B cell (primary cell): Measurements from ENCODE around the gene RAPH1. TPM values are rescaled to one million over a fixed set of nuclear protein-coding genes. Genes with fewer than 3 reads are reported as not detected.

ENCODE experiments used
- ATAC-seq: fragments of 200-7000 bp; cut with Tn5 transposase; one replicate; pipeline ENCODE4 v1.10.0; 2021; ENCODE audit warnings: low read depth, mild to moderate bottlenecking, moderate number of reproducible peaks, moderate library complexity
- CTCF ChIA-PET: fragments of 350-600 bp; sonication (Branson Sonifier 250); formaldehyde crosslinking; loops from one replicate; lab custom pipeline; 2021; ENCODE audit warnings: antibody characterized with exemption, inconsistent platforms; lab: Charles Lee
- POLR2A ChIA-PET: fragments of 350-600 bp; sonication (Branson Sonifier 250); formaldehyde crosslinking; loops from one replicate; lab custom pipeline; 2021; ENCODE audit warnings: antibody characterized with exemption; lab: Charles Lee
- DNase-seq: peaks from one replicate; pipeline ENCODE4 v3.0.0; 2013
- H2AFZ ChIP-seq: 2 replicates; pipeline ENCODE4 v1.6.1; 2012; ENCODE audit warnings: mild to moderate bottlenecking, low read depth, low read length; ENCODE audit not compliant: insufficient read depth, poor library complexity, severe bottlenecking
- H3K27ac ChIP-seq, 2 donors: 1 replicate in 1 of 2; 2 replicates in 1 of 2; pipeline ENCODE4 v1.5.1; 2012 to 2013; ENCODE audit warnings: low read length in 2 of 2, mild to moderate bottlenecking in 2 of 2, moderate library complexity in 1 of 2
- H3K27me3 ChIP-seq, 4 experiments: fragments of 200-600 bp in 1 of 4; sonication (generic) in 1 of 4; replicated peaks in 1 of 4; 1 replicate in 2 of 4; 2 replicates in 2 of 4; pipeline versions ENCODE4 v1.6.1 to v1.7.0; 2013 to 2016; ENCODE audit warnings: low read length in 3 of 4, mild to moderate bottlenecking in 2 of 4, mixed read lengths in 1 of 4, moderate library complexity in 1 of 4; ENCODE audit not compliant: insufficient read depth in 4 of 4, control insufficient read depth in 3 of 4; ENCODE audit errors: control extremely low read depth in 1 of 4
- H3K36me3 ChIP-seq, 2 experiments: replicated peaks in 1 of 2; 1 replicate in 1 of 2; 2 replicates in 1 of 2; pipeline versions ENCODE4 v1.6.1 to v1.7.1; 2013; ENCODE audit warnings: low read length in 1 of 2; ENCODE audit not compliant: insufficient read depth in 2 of 2, control insufficient read depth in 1 of 2; ENCODE audit errors: control extremely low read depth in 1 of 2, extremely low read depth in 1 of 2
- H3K4me1 ChIP-seq, 2 donors: fragments of 200-600 bp in 1 of 2; sonication (generic) in 1 of 2; 1 replicate in 1 of 2; 2 replicates in 1 of 2; pipeline versions ENCODE4 v1.5.1 to v1.6.1; 2013 to 2017; ENCODE audit warnings: low read length in 2 of 2; ENCODE audit not compliant: control insufficient read depth in 2 of 2, insufficient read depth in 2 of 2
- H3K4me2 ChIP-seq: replicated peaks from 2 replicates; pipeline ENCODE3; 2012; ENCODE audit warnings: mild to moderate bottlenecking, low read depth, low read length; ENCODE audit not compliant: poor library complexity, severe bottlenecking
- H3K4me3 ChIP-seq, 5 experiments: fragments of 200-600 bp in 1 of 5; sonication (generic) in 1 of 5; 1 replicate in 3 of 5; 2 replicates in 2 of 5; pipeline versions ENCODE4 v1.5.1 to v1.7.0; 2011 to 2016; ENCODE audit warnings: low read length in 4 of 5, mild to moderate bottlenecking in 4 of 5, low read depth in 2 of 5, control low read depth in 1 of 5, moderate library complexity in 1 of 5; ENCODE audit not compliant: insufficient read depth in 1 of 5; ENCODE audit errors: control extremely low read depth in 1 of 5, extremely low read depth in 1 of 5
- H3K79me2 ChIP-seq: fragments of 200-600 bp; sonication (generic); one replicate; pipeline ENCODE4 v1.6.0; 2016; ENCODE audit warnings: low read length; ENCODE audit not compliant: control insufficient read depth, insufficient read depth
- H3K9ac ChIP-seq: fragments of 200-600 bp; sonication (generic); 2 replicates; pipeline ENCODE4 v1.6.1; 2017; ENCODE audit warnings: mild to moderate bottlenecking, low read length, moderate library complexity
- H3K9me3 ChIP-seq, 3 donors: one replicate each; pipeline versions ENCODE4 v1.6.1 to v1.7.1; 2013; ENCODE audit warnings: low read length in 2 of 3; ENCODE audit not compliant: control insufficient read depth in 2 of 3, insufficient read depth in 1 of 3; ENCODE audit errors: control extremely low read depth in 1 of 3
- H4K20me1 ChIP-seq: 2 replicates; pipeline ENCODE4 v1.6.0; 2012; ENCODE audit warnings: mild to moderate bottlenecking, low read length; ENCODE audit not compliant: insufficient read depth, control insufficient read depth, poor library complexity, severe bottlenecking
- H3K27ac Mint-ChIP-seq: one replicate; pipeline ENCODE4 v1.8.0; 2021; ENCODE audit warnings: mixed read lengths
- H3K27me3 Mint-ChIP-seq: one replicate; pipeline ENCODE4 v1.8.0; 2021; ENCODE audit warnings: mixed read lengths
- H3K4me1 Mint-ChIP-seq: one replicate; pipeline ENCODE4 v1.8.0; 2021; ENCODE audit warnings: mixed read lengths
- H3K4me3 Mint-ChIP-seq: one replicate; pipeline ENCODE4 v1.8.0; 2021; ENCODE audit warnings: mixed read lengths
- H3K9me3 Mint-ChIP-seq: one replicate; pipeline ENCODE4 v1.8.0; 2022; ENCODE audit warnings: mixed read lengths; ENCODE audit not compliant: insufficient read depth
- CTCF ChIP-seq: fragments of 200-600 bp; IDR thresholded peaks from one replicate; pipeline ENCODE4 v1.8.0; 2022; ENCODE audit warnings: antibody characterized with exemption, mild to moderate bottlenecking
- EZH2 ChIP-seq: IDR thresholded peaks from 2 replicates; pipeline ENCODE4 v1.6.1; 2012; ENCODE audit warnings: borderline replicate concordance, low read depth, mild to moderate bottlenecking, moderate library complexity, low read length; ENCODE audit not compliant: insufficient read depth, poor library complexity, severe bottlenecking
- WGBS: methylation state at CpG from one replicate; pipeline ENCODE4 v1.1.5; 2013; ENCODE audit warnings: missing lambda C conversion rate; ENCODE audit not compliant: insufficient coverage; 5-methylcytosine and 5-hydroxymethylcytosine counted together
- intact Hi-C: fragments of 100-400 bp; cut with micrococcal nuclease; formaldehyde crosslinking; loops from one replicate; pipeline ENCODE4 v1.10.0; 2022
- polyA minus RNA-seq: library from RNA; depleted of rRNA, polyadenylated mRNA; stranded (reverse); fragments of >200 nt; gene quantifications from 2 replicates; pipeline ENCODE4 v1.2.3, GENCODE V29; 2012
- polyA plus RNA-seq: library from polyadenylated mRNA; depleted of rRNA; stranded (reverse); fragments of >200 nt; gene quantifications from 2 replicates; pipeline ENCODE4 v1.2.3, GENCODE V29; 2012
- total RNA-seq, 2 donors: library from RNA; stranded (reverse); fragments of 120-200 nt in 1 of 2; gene quantifications; 1 replicate in 1 of 2; 2 replicates in 1 of 2; pipeline versions ENCODE4 v1.2.3 to v1.2.4, GENCODE V29; 2013 to 2022

The RAPH1 gene
- total RNA-seq (0.05 TPM in 1 of 2 replicates, not detected in the other), polyA plus RNA-seq (0.13 TPM in 2 replicates), polyA minus RNA-seq (0.07 TPM in 1 of 2 replicates, not detected in the other)
- 0.91 TPM for total RNA-seq (2013)

DNA sequence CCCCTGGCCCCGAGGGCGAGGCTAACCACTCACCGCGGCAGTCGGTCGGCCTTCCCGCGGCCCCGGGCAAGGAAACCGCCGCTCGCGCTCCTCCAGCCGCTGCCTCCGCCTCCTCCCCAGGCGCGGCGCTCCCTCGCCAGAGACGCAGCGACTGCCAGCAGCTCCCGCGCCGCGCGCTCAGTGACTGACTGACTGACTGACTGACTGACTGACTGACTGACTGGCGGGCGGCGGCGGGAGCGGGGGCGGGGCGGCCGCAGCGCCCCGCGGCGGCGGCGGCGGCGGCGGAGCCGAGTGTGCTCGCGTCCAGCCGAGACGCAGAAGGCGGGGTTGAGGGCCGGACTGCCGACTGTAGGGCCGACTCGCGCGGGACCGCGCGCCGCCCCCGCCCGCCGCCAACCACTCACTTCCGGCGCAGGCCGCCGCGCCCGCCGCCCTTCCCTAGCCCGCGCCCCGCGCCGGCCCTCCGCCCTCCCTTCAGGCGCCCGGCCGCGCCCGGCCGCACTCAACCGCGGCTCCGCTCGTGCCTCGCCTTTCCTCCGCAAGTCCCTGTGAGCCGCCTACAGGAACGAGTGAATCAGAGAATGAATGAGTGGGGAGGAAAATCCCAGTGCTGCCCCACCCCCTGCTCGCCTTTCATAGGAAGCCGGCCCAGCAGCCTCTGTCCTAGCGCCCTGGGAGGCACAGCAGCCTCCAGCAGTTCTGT lies at the start of gene RAPH1:
RAPH1 (minus strand) TSS at position 224 of the 706 bp plus-strand sequence. CDS start 39,948 bp downstream, outside the sequence.
- Histone ChIP-seq H3K27ac (no peak within 1 kb of the TSS), H2AFZ (peak within 1 kb of the TSS; percentile 67), H3K27me3 (peaks cover 3 to 47% (median 42%) of the 10 kb centered on the region in 4 experiments), H3K79me2 (no peaks in the 10 kb centered on the region), H3K9ac (peak within 1 kb of the TSS; percentile 66), H4K20me1 (no peaks in the 10 kb centered on the region), H3K9me3 (peaks cover 5 to 13% (median 7%) of the 10 kb centered on the region in 3 donors), H3K4me1 (peaks cover 14 to 25% of the 10 kb centered on the region in 2 donors), H3K4me3 (peak within 1 kb of the TSS; percentile 17 to 62 (median 48)), H3K4me2 (peak within 1 kb of the TSS; percentile 96), H3K36me3 (no peaks in the 10 kb centered on the region)
- Mint-ChIP-seq H3K27ac (no peak within 1 kb of the TSS), H3K27me3 (peaks cover 74% of the 10 kb centered on the region), H3K4me3 (peak within 1 kb of the TSS; percentile 88), H3K4me1 (peaks cover 19% of the 10 kb centered on the region), H3K9me3 (peaks cover 9% of the 10 kb centered on the region)
- ATAC-seq: peak; percentile 54
- POLR2A ChIA-PET: no interaction called here
- 1% methylated on average over 79 of the region's 92 CpGs for WGBS
- peak; percentile 49 for DNase-seq
- CTCF ChIA-PET: no interaction called here
- intact Hi-C loops: no loop called here
- TF ChIP-seq CTCF (no peak), EZH2 (no peak)

DNA sequence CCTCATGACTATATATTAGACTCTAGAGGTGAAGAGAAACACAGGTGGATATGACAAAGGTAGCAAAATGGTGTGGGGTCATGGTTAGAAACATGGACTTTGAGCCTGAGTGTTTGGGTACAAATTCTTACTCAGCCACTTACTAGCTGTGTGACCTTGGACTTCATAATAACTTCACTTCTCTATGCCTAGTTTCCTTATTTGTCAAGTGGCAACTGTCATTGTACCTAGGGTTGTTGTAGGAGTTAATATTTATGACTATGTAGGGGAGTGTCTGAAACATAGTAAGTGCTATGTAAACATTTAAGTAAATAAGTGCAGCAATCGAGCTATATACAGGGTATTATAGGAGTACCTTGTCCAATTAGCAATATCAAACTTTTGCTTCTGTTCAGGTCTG lies 49.7 kb upstream of the RAPH1 start:
- Histone ChIP-seq H3K4me2 (no peak overlapping the region), H3K4me1 (no peaks in the 10 kb centered on the region), H3K36me3 (no peaks in the 10 kb centered on the region), H4K20me1 (no peaks in the 10 kb centered on the region), H3K4me3 (no peak overlapping the region), H3K27me3 (peaks cover 0 to 29% (median 22%) of the 10 kb centered on the region in 4 experiments), H3K9me3 (no peaks in the 10 kb centered on the region), H3K9ac (no peak overlapping the region), H2AFZ (no peak overlapping the region), H3K79me2 (no peaks in the 10 kb centered on the region), H3K27ac (no peak overlapping the region)
- intact Hi-C loops: no loop called here
- H3K27ac Mint-ChIP-seq: no peak overlapping the region
- CTCF ChIA-PET: no interaction called here
- H3K9me3 Mint-ChIP-seq: no peaks in the 10 kb centered on the region
- POLR2A ChIA-PET: no interaction called here
- no peak for DNase-seq
- TF ChIP-seq CTCF: no peak
- no peak for TF ChIP-seq EZH2
- H3K4me1 Mint-ChIP-seq: no peaks in the 10 kb centered on the region
- H3K27me3 Mint-ChIP-seq: peaks cover 57% of the 10 kb centered on the region
- ATAC-seq: no peak
- WGBS: no CpG with 5 or more reads among the region's 1 CpG
- H3K4me3 Mint-ChIP-seq: no peak overlapping the region
